ENCODE measurements around the gene FXYD3.
A peak's percentile ranks its signal among the peaks of the same experiment; 100 is the strongest.

The FXYD3 gene

DNA sequence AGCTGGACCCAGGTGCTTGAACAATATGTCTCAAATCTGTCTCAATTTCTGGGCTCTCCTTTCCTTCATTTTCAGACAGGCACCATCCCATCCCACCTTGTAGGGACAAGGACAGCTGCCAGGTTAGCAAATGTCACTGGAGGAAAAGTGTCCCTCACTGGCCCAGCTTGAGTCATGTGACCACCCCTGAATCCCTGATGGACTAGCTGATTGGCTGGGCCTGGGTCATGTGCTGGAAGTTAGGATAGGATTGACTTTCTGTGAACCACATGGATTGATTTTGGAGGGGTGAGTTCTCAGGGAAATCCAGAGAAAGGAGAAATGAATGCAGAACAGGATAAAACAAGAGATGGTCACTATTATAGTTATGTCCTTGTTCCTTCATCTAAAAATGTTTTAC lies 28.2 kb upstream of the FXYD3 start:
- Histone ChIP-seq H3K9ac (ENCODE audit: low read depth, low read length) (no peak overlapping the region), H3K36me3 (ENCODE audit: insufficient read depth, low read depth, low read length) (no peaks in the 10 kb centered on the region), H3K27me3 (ENCODE audit: insufficient read depth, low read length) (no peaks in the 10 kb centered on the region; the same call in 1 of the 2 replicates), H3K9me3 (ENCODE audit: insufficient read depth, low read depth, low read length) (no peaks in the 10 kb centered on the region), H3K4me1 (ENCODE audit: insufficient read depth, low read length) (peaks cover 5% of the 10 kb centered on the region; the same call in 1 of the 2 replicates), H3K4me3 (ENCODE audit: low read length) (no peak overlapping the region), H3K27ac (ENCODE audit: low read length) (no peak overlapping the region)

DNA sequence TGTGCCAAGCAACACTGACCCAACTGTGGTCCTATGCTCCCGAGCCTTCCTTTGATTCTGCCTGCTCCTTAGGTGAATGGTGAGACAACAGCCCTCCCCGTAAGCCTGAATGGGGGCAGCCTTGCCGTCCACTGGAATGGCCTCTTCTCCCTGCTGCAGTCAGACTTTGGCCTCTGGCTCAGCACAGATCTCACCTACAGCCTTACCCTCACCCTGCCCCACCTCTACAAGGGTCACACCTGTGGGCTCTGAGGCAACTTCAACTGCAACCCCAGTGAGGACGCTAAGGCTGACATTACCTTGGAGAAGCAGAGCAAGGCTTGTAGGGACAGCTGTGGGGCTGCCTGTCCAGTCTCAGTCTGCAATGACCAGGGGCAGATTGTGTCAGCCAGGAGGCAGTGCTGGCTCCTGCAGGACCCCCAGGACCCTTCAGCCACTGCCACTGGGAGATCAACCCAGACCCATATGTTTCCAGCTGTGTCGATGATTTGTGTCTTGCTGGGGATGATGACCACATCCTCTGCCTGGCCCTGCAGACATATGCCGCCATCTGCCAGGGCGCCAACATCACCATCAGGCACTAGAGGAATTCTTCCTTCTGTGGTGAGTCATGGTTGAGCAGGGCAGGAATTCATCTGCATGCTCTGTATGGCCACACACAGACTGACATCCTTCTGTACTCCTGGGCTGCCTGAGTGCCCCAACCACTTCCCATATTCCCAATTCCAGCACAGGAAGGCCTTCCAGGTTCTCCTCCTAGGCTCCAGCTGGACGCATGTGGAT lies 27.3 kb upstream of the FXYD3 start:
- Histone ChIP-seq H3K4me3 (ENCODE audit: low read length) (no peak overlapping the region), H3K9me3 (ENCODE audit: insufficient read depth, low read depth, low read length) (no peaks in the 10 kb centered on the region), H3K27me3 (ENCODE audit: insufficient read depth, low read length) (no peaks in the 10 kb centered on the region; the same call in 1 of the 2 replicates), H3K9ac (ENCODE audit: low read depth, low read length) (no peak overlapping the region), H3K4me1 (ENCODE audit: insufficient read depth, low read length) (peaks cover 5% of the 10 kb centered on the region; the same call in 1 of the 2 replicates), H3K36me3 (ENCODE audit: insufficient read depth, low read depth, low read length) (no peaks in the 10 kb centered on the region), H3K27ac (ENCODE audit: low read length) (no peak overlapping the region)

DNA sequence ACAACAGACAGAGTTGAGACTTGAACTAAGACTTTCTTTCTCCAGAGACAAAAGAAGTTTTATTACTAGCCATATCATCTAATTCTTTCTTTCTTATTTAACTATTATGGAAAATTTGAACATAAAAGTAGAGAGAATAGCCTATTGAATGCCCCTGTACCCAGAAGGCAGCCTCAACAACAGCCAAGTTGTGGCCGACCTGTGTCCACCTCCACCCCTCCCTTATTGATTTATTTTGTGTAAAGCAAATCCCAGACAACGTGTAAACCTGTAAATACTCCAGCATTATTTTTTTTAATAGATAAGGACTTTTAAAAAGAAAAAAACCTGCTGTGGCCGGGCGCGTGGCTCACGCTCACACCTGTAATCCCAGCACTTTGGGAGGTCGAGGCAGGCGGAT lies 26.1 kb upstream of the FXYD3 start:
- Histone ChIP-seq H3K4me3 (ENCODE audit: low read length) (no peak overlapping the region), H3K9ac (ENCODE audit: low read depth, low read length) (no peak overlapping the region), H3K9me3 (ENCODE audit: insufficient read depth, low read depth, low read length) (no peaks in the 10 kb centered on the region), H3K27me3 (ENCODE audit: insufficient read depth, low read length) (no peaks in the 10 kb centered on the region; the same call in 1 of the 2 replicates), H3K27ac (ENCODE audit: low read length) (no peak overlapping the region), H3K4me1 (ENCODE audit: insufficient read depth, low read length) (peaks cover 5% of the 10 kb centered on the region; the same call in 1 of the 2 replicates), H3K36me3 (ENCODE audit: insufficient read depth, low read depth, low read length) (no peaks in the 10 kb centered on the region)

GRCh38 chr19:35090160-35090505 lies 25.5 kb upstream of the FXYD3 start:
- Histone ChIP-seq H3K27me3 (ENCODE audit: insufficient read depth, low read length) (no peaks in the 10 kb centered on the region; the same call in 1 of the 2 replicates), H3K27ac (ENCODE audit: low read length) (no peak overlapping the region), H3K9ac (ENCODE audit: low read depth, low read length) (peak overlapping the region; percentile 44; the same call in 1 of the 2 replicates), H3K36me3 (ENCODE audit: insufficient read depth, low read depth, low read length) (no peaks in the 10 kb centered on the region), H3K4me1 (ENCODE audit: insufficient read depth, low read length) (peaks cover 5% of the 10 kb centered on the region; the same call in 1 of the 2 replicates), H3K4me3 (ENCODE audit: low read length) (peak overlapping the region; percentile 29; the same call in 1 of the 2 replicates), H3K9me3 (ENCODE audit: insufficient read depth, low read depth, low read length) (no peaks in the 10 kb centered on the region)

DNA sequence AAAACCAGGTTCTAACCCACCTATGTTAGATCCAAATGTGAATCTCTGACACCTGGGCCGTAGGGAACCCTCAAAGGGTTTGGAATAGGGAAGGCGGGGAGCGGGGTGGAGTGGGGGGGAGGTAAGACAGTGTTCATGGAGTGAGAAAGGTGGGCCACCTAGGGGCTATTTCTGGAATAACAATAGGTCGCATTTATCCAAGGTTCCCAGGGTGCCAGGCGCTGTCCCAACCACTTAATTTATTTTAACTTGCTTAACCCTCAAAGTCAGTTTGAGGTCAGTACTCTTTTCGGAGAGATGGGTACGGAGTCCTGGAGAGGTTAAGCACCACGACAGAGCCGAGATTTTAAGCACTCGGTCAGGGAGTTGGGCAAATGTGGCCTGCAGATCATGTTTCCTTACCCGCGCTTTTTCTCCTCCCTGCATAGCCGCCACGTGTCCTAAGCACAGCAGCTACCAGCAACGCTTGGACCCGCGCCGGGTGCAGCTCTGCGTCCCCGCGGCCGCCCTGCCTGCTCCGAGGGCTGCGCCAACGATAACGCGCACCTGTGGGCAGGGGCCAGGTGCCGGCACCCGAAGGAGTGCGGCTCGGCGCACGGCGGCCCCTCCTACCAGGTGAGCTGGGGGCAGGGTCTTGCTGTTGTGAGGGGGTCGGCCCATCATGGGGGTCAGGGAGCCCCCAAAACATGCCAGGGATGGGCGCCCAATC lies 25.0 kb upstream of the FXYD3 start:
- no peaks in the 10 kb centered on the region; the same call in 1 of the 2 replicates for H3K27me3 ChIP-seq (ENCODE audit: insufficient read depth, low read length)
- peak overlapping the region; percentile 47; the same call in 1 of the 2 replicates for H3K4me3 ChIP-seq (ENCODE audit: low read length)
- H3K36me3 ChIP-seq (ENCODE audit: insufficient read depth, low read depth, low read length), result no peaks in the 10 kb centered on the region
- peak overlapping the region; percentile 44; the same call in 1 of the 2 replicates for H3K9ac ChIP-seq (ENCODE audit: low read depth, low read length)
- no peaks in the 10 kb centered on the region for H3K9me3 ChIP-seq (ENCODE audit: insufficient read depth, low read depth, low read length)
- peaks cover 5% of the 10 kb centered on the region; the same call in 1 of the 2 replicates for H3K4me1 ChIP-seq (ENCODE audit: insufficient read depth, low read length)
- no peak overlapping the region for H3K27ac ChIP-seq (ENCODE audit: low read length)

DNA sequence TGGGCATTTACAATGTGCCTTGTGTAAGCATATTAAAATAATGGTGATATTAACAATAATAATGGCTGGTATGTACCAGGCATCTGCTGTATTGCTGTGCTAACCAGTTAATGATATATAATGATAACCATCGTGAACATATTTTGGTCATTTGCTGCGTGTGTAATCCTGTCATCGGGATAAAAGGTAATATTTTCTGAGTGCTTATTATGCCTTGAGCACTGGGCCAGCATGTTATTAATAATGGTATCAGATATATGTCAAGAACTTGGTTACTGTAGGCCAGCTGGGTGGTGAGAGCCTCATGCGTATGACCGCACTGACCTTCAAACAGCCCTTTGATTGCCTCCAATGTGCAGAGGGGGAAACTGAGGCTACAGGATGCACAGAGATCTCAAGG lies 22.2 kb upstream of the FXYD3 start:
- Histone ChIP-seq H3K9me3 (ENCODE audit: insufficient read depth, low read depth, low read length) (no peaks in the 10 kb centered on the region), H3K27ac (ENCODE audit: low read length) (no peak overlapping the region), H3K4me1 (ENCODE audit: insufficient read depth, low read length) (peaks cover 5% of the 10 kb centered on the region; the same call in 1 of the 2 replicates), H3K4me3 (ENCODE audit: low read length) (no peak overlapping the region), H3K27me3 (ENCODE audit: insufficient read depth, low read length) (no peaks in the 10 kb centered on the region; the same call in 1 of the 2 replicates), H3K9ac (ENCODE audit: low read depth, low read length) (no peak overlapping the region), H3K36me3 (ENCODE audit: insufficient read depth, low read depth, low read length) (no peaks in the 10 kb centered on the region)

DNA sequence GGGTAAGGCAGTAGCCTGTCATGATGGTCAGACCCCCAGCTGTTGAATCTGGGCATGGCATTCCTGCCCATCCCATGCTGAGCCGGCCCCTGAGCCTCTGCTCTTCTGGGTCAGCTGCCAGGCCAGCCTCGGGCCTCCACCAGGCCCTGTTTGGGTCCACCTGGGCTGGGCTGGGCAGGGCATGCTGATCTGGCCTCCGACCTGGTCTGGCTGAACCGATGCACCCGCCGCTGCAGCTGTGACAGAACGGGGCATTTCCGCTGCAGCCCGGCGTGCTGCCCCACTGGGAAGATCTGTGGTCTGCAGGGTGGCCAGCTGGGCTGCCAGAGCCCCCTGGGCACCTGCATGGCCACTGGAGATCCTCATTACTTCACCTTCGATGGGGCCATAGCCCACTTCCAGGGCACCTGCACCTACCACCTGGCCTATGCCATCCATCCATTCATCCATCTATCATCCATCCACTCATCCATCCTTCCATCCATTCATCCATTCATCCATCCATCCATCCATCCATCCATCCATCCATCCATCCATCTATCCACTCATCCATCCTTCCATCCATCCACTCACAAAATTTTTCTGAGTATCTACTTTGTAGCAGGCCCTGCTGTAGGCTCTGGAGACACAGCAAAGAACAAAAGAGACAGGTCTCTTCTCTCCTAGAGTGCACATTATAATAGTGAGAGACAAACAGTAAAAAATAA lies 21.5 kb upstream of the FXYD3 start:
- no peak overlapping the region for H3K4me3 ChIP-seq (ENCODE audit: low read length)
- H3K36me3 ChIP-seq (ENCODE audit: insufficient read depth, low read depth, low read length), result no peaks in the 10 kb centered on the region
- no peak overlapping the region for H3K27ac ChIP-seq (ENCODE audit: low read length)
- no peak overlapping the region for H3K9ac ChIP-seq (ENCODE audit: low read depth, low read length)
- no peaks in the 10 kb centered on the region for H3K9me3 ChIP-seq (ENCODE audit: insufficient read depth, low read depth, low read length)
- H3K27me3 ChIP-seq (ENCODE audit: insufficient read depth, low read length), result no peaks in the 10 kb centered on the region; the same call in 1 of the 2 replicates
- peaks cover 3% of the 10 kb centered on the region; the same call in 1 of the 2 replicates for H3K4me1 ChIP-seq (ENCODE audit: insufficient read depth, low read length)

GRCh38 chr19:35094656-35095055 lies 21.0 kb upstream of the FXYD3 start:
- H3K4me1 ChIP-seq (ENCODE audit: insufficient read depth, low read length), result peaks cover 3% of the 10 kb centered on the region; the same call in 1 of the 2 replicates
- no peak overlapping the region for H3K4me3 ChIP-seq (ENCODE audit: low read length)
- no peak overlapping the region for H3K27ac ChIP-seq (ENCODE audit: low read length)
- no peaks in the 10 kb centered on the region; the same call in 1 of the 2 replicates for H3K27me3 ChIP-seq (ENCODE audit: insufficient read depth, low read length)
- H3K9ac ChIP-seq (ENCODE audit: low read depth, low read length), result no peak overlapping the region
- H3K36me3 ChIP-seq (ENCODE audit: insufficient read depth, low read depth, low read length), result no peaks in the 10 kb centered on the region
- no peaks in the 10 kb centered on the region for H3K9me3 ChIP-seq (ENCODE audit: insufficient read depth, low read depth, low read length)

DNA sequence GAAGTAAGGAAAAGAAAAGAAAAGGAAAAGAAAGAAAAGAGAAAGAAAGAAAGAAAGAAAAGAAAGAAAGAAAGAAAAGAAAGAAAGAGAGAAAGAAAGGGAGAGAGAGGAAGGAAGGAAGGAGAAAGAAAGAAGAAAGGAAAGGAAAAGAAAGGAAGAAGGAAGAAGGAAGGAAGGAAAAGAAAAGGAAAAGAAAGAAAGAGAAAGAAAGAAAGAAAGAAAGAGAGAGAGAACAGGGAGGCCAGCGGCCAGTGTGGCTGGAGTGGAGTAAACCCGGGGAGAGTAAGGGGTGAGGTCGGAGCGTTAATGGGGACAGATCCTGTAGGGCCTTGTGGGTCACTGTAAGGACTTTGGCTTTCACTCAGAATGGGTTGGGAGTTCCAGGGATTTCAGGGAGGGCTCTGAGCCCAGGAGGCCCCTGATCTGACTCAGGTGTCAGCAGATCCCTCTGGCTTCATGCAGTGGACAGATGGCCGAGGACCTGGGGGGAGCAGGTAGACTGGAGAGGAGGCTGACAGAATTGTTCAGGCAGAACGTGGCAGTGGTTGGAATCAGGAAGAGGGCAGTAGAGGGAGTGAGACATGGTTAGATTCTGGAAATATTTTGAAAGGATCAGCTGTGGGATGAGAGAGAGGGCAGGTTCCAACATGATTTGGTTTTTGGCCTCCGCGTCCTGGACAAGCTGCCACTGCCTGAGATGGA lies 19.8 kb upstream of the FXYD3 start:
- Histone ChIP-seq H3K9me3 (ENCODE audit: insufficient read depth, low read depth, low read length) (no peaks in the 10 kb centered on the region), H3K36me3 (ENCODE audit: insufficient read depth, low read depth, low read length) (no peaks in the 10 kb centered on the region), H3K27me3 (ENCODE audit: insufficient read depth, low read length) (no peaks in the 10 kb centered on the region; the same call in 1 of the 2 replicates), H3K4me3 (ENCODE audit: low read length) (no peak overlapping the region), H3K27ac (ENCODE audit: low read length) (no peak overlapping the region), H3K4me1 (ENCODE audit: insufficient read depth, low read length) (no peaks in the 10 kb centered on the region; the same call in 1 of the 2 replicates), H3K9ac (ENCODE audit: low read depth, low read length) (no peak overlapping the region)

GRCh38 chr19:35098413-35099049 lies 17.1 kb upstream of the FXYD3 start:
- Histone ChIP-seq H3K9me3 (ENCODE audit: insufficient read depth, low read depth, low read length) (no peaks in the 10 kb centered on the region), H3K4me1 (ENCODE audit: insufficient read depth, low read length) (no peaks in the 10 kb centered on the region), H3K27me3 (ENCODE audit: insufficient read depth, low read length) (no peaks in the 10 kb centered on the region), H3K9ac (ENCODE audit: low read depth, low read length) (no peak overlapping the region), H3K4me3 (ENCODE audit: low read length) (no peak overlapping the region), H3K36me3 (ENCODE audit: insufficient read depth, low read depth, low read length) (no peaks in the 10 kb centered on the region), H3K27ac (ENCODE audit: low read length) (no peak overlapping the region)
